Fibroblast of skin of right biceps (primary cell): ENCODE measurements around the gene PDLIM5.
A peak's percentile ranks its signal among the peaks of the same experiment; 100 is the strongest.
"Not testable (repeated sequence)": the region's sequence is repeated elsewhere in the genome, so short reads cannot be mapped to it uniquely, and the experiment has no call there.

ENCODE experiments used
- DNase-seq: peaks from one replicate; pipeline ENCODE4 v3.0.0-alpha.2; 2013

Gene PDLIM5

GRCh38 chr4:94466923-94467322, 15.2 kb downstream of the PDLIM5 start:
- no peak for DNase-seq

GRCh38 chr4:94468093-94468769, 16.5 kb downstream of the PDLIM5 start:
- DNase-seq = no peak

GRCh38 chr4:94469221-94469784, 17.6 kb downstream of the PDLIM5 start:
- DNase-seq = no peak

- DNase-seq = no peak
Observed at GRCh38 chr4:94470132-94470531, 18.4 kb downstream of the PDLIM5 start.

- DNase-seq = not testable (repeated sequence)
Observed at GRCh38 chr4:94470782-94471181, 19.0 kb downstream of the PDLIM5 start.

GRCh38 chr4:94472056-94472826, 20.5 kb downstream of the PDLIM5 start:
- DNase-seq = peak; percentile 83

- no peak for DNase-seq
Observed at GRCh38 chr4:94475050-94475449, 23.3 kb downstream of the PDLIM5 start.

GRCh38 chr4:94475794-94476193, 24.1 kb downstream of the PDLIM5 start:
- DNase-seq = no peak

GRCh38 chr4:94477227-94477626, 25.5 kb downstream of the PDLIM5 start:
- DNase-seq = no peak

- not testable (repeated sequence) for DNase-seq
Observed at GRCh38 chr4:94478805-94479204, 27.1 kb downstream of the PDLIM5 start.

- no peak for DNase-seq
Observed at GRCh38 chr4:94479358-94480141, 27.8 kb downstream of the PDLIM5 start.

- DNase-seq = no peak
Observed at GRCh38 chr4:94480362-94480951, 28.7 kb downstream of the PDLIM5 start.

GRCh38 chr4:94483895-94484294, 32.2 kb downstream of the PDLIM5 start:
- DNase-seq = no peak

GRCh38 chr4:94484818-94485217, 33.1 kb downstream of the PDLIM5 start:
- DNase-seq = no peak

GRCh38 chr4:94486372-94486801, 34.6 kb downstream of the PDLIM5 start:
- no peak for DNase-seq

GRCh38 chr4:94488670-94489069, 36.9 kb downstream of the PDLIM5 start:
- DNase-seq = peak; percentile 46

GRCh38 chr4:94489098-94489497, 37.4 kb downstream of the PDLIM5 start:
- peak; percentile 36 for DNase-seq

- no peak for DNase-seq
Observed at GRCh38 chr4:94490437-94490836, 38.7 kb downstream of the PDLIM5 start.

- peak; percentile 64 for DNase-seq
Observed at GRCh38 chr4:94491322-94491721, 39.6 kb downstream of the PDLIM5 start.

- no peak for DNase-seq
Observed at GRCh38 chr4:94495408-94495807, 43.7 kb downstream of the PDLIM5 start.

- no peak for DNase-seq
Observed at GRCh38 chr4:94497690-94498089, 45.9 kb downstream of the PDLIM5 start.

- DNase-seq = no peak
Observed at GRCh38 chr4:94498502-94498901, 46.8 kb downstream of the PDLIM5 start.

GRCh38 chr4:94500685-94501084, 48.9 kb downstream of the PDLIM5 start:
- no peak for DNase-seq
